ENCODE data around the gene CNTLN.

CNTLN gene, protein sequence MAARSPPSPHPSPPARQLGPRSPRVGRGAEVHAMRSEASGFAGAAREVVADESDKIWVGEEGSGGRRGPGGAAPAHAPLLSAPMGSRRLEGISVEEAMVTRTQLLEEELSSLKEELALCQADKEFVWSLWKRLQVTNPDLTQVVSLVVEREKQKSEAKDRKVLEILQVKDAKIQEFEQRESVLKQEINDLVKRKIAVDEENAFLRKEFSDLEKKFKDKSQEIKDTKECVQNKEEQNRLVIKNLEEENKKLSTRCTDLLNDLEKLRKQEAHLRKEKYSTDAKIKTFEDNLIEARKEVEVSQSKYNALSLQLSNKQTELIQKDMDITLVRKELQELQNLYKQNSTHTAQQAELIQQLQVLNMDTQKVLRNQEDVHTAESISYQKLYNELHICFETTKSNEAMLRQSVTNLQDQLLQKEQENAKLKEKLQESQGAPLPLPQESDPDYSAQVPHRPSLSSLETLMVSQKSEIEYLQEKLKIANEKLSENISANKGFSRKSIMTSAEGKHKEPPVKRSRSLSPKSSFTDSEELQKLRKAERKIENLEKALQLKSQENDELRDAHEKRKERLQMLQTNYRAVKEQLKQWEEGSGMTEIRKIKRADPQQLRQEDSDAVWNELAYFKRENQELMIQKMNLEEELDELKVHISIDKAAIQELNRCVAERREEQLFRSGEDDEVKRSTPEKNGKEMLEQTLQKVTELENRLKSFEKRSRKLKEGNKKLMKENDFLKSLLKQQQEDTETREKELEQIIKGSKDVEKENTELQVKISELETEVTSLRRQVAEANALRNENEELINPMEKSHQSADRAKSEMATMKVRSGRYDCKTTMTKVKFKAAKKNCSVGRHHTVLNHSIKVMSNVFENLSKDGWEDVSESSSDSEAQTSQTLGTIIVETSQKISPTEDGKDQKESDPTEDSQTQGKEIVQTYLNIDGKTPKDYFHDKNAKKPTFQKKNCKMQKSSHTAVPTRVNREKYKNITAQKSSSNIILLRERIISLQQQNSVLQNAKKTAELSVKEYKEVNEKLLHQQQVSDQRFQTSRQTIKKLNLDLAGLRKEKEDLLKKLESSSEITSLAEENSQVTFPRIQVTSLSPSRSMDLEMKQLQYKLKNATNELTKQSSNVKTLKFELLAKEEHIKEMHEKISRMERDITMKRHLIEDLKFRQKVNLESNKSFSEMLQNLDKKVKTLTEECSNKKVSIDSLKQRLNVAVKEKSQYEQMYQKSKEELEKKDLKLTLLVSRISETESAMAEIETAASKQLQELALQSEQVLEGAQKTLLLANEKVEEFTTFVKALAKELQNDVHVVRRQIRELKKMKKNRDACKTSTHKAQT (N-terminal part only)

GRCh38 chr9:17134396-17135294 lies at the start of gene CNTLN:
CNTLN (plus strand) TSS chr9:17135040; CDS start chr9:17135066, 26 bp downstream.
- DNase-seq (ENCODE audit: low spot score), result peak; percentile 97

DNA sequence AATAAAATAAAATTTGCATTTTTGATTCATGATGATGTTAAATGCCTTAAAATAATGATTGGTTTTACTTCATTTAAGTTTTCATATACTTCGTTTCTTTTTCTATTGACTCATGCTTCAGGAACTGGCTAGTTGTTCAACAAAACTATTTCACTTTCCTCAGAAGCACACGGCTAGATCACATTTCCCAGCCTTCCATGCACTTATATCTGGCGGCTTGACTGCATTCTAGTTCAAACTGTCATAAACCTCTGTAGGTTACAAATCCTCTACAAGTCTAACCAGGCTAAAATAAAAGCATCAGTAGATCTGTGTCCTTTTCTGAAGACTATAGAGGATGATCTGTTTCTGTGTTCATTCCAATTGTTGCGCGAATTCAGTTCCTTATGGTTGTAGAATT lies 46.3 kb upstream of the CNTLN start:
- DNase-seq (ENCODE audit: low spot score), result no peak

DNA sequence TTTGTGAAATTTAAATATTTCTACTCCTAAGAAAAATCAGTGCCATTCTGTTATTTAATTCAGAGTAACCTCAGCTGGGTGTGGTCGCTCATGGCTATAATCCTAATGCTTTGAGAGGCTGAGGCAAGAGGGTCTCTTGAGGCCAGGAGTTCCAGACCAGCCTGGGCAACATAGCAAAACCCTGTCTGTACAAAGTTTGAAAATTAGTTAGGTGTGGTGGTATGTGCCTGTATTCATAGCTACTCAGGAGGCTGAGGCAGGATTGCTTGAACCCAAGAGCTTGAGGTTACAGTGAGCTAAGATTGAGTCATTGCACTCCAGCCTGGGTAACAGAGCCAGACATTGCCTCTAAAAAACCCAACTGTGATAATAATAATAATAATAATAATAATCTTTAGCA lies 44.8 kb upstream of the CNTLN start:
- no peak for DNase-seq (ENCODE audit: low spot score)

DNA sequence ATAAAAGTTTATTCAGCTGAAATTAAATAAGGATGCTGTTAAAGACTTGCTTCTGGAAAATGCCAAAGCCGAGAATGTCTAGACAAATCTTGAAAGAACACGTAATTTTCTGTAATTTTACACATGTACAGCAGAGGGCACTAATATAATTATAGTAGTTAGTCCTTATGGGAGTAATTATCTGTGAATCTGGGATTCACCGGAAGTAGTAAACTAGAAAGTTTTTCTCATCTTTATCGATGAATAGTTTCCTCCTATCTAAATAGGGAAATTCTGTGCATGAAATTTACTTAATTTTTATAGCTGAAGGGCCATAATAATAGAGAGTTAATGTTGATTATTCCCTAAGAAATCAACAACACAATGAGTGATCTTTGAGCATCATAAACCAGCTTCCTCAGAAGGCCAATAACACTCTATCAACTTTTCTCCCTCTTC lies 18.4 kb upstream of the CNTLN start:
- DNase-seq (ENCODE audit: low spot score), result peak; percentile 33

DNA sequence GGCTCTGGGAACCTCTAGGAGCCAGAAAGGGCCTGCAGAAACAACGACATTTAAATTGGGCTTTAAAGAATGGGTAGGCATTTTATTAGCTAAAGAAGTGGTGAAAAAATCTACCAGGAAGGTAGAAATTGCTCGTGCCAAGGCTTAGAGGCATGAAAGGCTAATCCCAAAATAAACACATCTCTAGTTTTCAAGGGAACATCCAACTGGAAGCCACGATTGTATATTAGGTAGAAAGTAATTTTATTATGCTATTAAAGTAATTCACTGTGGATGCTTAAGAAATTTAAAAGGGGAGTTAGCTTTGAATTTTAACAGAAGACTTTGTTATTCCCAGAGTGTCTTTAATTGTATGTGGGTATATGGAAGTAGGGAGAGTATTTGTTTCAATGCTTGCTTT lies 17.5 kb upstream of the CNTLN start:
- no peak for DNase-seq (ENCODE audit: low spot score)

DNA sequence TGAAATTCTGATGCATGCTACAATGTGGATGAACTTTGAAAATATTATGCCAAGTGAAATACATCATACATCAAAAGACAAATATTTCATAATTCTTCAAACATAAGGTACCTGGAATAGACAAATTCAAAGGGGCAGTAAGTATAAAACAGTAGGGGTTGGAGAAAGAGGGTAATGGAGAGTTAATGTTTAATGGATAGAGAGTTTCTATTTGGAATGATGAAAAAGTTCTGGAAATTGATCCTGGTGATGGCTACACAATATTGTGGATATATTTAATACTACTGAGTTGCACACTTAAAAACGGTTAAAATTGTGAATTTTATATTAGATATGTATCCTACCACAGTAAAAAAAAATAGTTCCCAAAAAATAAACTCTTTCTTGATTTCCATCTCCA lies 14.6 kb upstream of the CNTLN start:
- no peak for DNase-seq (ENCODE audit: low spot score)

GRCh38 chr9:17121264-17121663 lies 13.6 kb upstream of the CNTLN start:
- no peak for DNase-seq (ENCODE audit: low spot score)

DNA sequence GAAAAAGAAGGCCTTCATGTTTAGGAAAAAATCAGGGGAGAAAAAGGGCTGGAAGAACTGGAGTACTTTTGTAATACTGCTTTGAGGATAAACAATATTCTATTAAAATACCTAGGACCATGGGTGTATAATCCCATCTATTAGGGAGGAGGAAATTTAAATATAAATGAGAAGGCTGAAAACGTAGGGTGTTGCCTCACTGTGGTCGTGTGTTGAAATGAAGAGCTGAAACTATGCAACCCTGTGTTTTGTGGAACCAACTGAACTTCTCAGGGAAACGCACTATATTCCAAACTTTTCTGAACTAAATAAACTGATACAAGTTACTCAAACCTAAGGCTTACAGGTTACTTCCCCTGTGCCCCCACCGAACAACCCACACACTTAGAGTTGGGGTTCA lies 4.5 kb upstream of the CNTLN start:
- DNase-seq (ENCODE audit: low spot score), result no peak

DNA sequence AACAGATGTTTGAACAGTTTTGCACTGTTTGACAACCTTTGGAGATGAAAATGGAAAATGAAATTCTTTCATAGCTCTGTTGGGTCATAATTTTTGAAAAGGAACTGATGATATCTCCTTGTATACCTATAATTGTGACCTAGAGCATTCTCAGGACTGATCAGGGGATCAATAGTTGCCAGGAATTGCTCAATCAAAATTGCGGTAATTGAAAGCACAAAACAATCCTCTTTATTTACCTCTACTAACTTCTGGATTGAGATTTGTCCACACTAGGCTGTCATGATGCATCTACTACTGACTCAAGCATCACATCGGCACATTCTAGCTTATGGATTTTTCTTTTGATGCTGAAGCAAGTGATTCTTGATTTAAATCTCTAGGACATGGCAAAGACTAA lies 4.1 kb upstream of the CNTLN start:
- no peak for DNase-seq (ENCODE audit: low spot score)

DNA sequence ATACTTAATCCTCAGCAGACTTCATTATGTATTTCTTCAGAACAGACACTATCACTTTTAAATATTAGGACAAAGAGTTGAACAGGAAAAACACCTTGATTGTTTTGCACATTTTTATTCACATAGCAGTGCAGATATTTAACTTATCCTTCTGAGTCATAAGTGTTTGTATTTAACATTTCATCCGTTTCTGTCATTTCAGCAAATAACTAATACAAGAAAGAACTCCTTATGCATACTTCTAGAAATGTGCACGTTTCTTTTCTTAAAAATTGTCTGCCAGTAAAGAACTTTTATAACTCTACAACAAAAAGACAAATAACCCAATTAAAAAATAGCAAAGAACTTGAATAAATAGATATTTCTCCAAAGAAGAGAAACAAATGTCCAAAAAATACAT lies 3.3 kb upstream of the CNTLN start:
- DNase-seq (ENCODE audit: low spot score), result no peak

DNA sequence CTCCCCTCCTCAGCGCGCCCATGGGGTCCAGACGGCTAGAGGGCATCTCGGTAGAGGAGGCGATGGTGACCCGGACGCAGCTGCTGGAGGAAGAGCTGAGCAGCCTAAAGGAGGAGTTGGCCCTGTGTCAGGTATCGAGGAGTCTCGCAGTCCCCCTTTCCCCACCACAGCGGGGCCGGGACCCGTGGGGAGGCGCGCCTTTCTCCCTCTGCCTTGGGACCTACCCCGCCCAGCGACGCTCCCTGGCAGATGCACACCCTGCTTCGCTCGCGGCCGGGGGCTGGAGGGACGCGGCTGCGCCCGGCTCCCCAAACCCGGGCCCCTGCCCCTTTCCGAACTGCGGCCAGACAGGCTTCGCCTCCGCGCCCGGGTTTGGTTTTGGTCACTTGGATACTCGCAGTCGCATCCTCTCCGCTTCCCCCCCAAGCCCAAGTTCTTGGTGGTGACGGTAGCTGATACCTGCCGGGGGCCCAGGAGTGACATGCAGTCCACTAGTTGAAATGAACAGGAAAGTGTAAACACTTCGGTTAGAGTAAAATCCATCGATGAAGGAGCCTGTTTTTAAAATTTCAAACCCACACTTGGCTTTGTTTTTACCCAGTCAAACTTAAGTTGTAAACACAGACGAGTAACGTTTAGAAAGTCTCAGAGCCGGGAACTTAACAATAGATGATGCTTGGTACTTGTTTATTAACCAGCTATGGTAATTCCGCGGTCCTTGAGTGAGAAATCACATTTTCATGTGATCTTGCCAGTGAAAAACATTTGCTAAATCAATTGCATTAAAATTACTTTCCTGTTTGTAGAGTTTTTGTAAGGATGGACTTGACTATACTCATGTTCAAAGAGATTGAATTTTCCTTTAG lies 688 bp downstream of the CNTLN start:
- DNase-seq (ENCODE audit: low spot score), result peak; percentile 84

- no peak for DNase-seq (ENCODE audit: low spot score)
Measured at GRCh38 chr9:17137566-17137965, 2.7 kb downstream of the CNTLN start.

GRCh38 chr9:17138503-17138902 lies 3.7 kb downstream of the CNTLN start:
- no peak for DNase-seq (ENCODE audit: low spot score)

DNA sequence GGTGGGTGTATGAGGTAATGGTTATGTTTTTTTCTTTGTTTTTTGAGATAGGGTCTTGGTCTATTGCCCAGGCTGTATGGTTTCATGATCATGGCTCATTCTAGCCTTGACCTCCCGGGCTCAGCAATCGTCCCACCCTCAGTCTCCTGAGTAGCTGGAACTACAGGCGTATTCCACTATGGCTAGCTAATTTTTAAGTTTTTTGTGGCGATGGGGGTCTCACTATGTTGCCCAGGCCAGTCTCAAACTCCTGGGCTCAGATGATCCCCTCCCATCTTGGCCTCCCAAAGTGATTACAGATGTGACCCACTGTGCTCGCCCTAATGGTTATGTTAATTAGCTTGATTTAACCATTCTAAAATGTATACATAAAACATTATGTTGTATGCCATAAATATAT lies 5.6 kb downstream of the CNTLN start:
- DNase-seq (ENCODE audit: low spot score), result no peak

- no peak for DNase-seq (ENCODE audit: low spot score)
Measured at GRCh38 chr9:17148324-17148723, 13.5 kb downstream of the CNTLN start.

- DNase-seq (ENCODE audit: low spot score), result no peak
Measured at GRCh38 chr9:17159469-17159868, 24.6 kb downstream of the CNTLN start.

GRCh38 chr9:17160327-17160726 lies 25.5 kb downstream of the CNTLN start:
- DNase-seq (ENCODE audit: low spot score), result no peak

GRCh38 chr9:17165764-17166163 lies 30.9 kb downstream of the CNTLN start:
- DNase-seq (ENCODE audit: low spot score), result no peak

DNA sequence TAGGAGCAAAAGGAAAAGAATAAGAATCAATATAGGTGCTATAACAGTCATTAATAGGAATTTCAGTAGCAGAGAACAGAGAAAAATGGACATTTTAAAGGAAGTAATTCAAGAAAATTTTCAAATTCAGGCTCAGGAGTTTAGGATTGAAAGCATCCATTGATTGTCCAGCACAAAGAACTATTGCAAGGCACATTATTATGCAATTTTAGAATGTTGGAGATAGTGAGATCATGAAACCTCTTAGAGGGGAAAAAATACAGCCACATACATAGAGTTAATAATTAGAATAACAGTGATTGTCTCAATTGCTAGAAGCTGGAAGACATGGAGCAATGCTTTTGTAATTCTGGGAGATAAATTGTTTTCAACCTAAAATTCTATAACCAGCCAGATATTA lies 31.5 kb downstream of the CNTLN start:
- no peak for DNase-seq (ENCODE audit: low spot score)
